PFSK-1 (cell line): Measurements from ENCODE around the gene TFDP2.

Experiments used
- FOXP2 ChIP-seq: optimal IDR thresholded peaks from 2 replicates; pipeline ENCODE3; 2011; ENCODE audit warnings: borderline replicate concordance, control low read depth, inconsistent platforms; ENCODE audit not compliant: insufficient read depth; ENCODE audit errors: extremely low read length, extremely low read depth
- POLR2AphosphoS5 ChIP-seq: IDR thresholded peaks from 2 replicates; pipeline ENCODE4 v1.6.1; 2012; ENCODE audit warnings: low read depth, mild to moderate bottlenecking, control low read depth, low read length, moderate library complexity
- REST ChIP-seq, 2 experiments: IDR thresholded peaks; 2 replicates each; pipeline versions ENCODE4 v1.6.1 to v1.8.0; 2011 to 2012; ENCODE audit warnings: low read depth in 2 of 2, low read length in 2 of 2, control low read depth in 1 of 2, inconsistent platforms in 1 of 2, mild to moderate bottlenecking in 1 of 2, moderate library complexity in 1 of 2; ENCODE audit not compliant: insufficient read depth in 1 of 2
- SIN3A ChIP-seq: IDR thresholded peaks from 2 replicates; pipeline ENCODE4 v1.6.1; 2012; ENCODE audit warnings: mild to moderate bottlenecking, low read length, moderate library complexity, borderline replicate concordance; ENCODE audit not compliant: insufficient read depth
- TAF1 ChIP-seq: IDR thresholded peaks from 2 replicates; pipeline ENCODE4 v1.6.1; 2012; ENCODE audit warnings: low read length, control low read depth, borderline replicate concordance; ENCODE audit not compliant: insufficient read depth

TFDP2 gene

GRCh38 chr3:141941093-141941492 lies 208.3 kb downstream of the TFDP2 start:
- TF ChIP-seq TAF1: no peak
- TF ChIP-seq REST (IDR thresholded peaks at IDR 0.05; ENCODE audit: insufficient read depth in 1 of 2, low read depth in 2 of 2, low read length in 2 of 2): no peak
- no peak for TF ChIP-seq FOXP2
- no peak for TF ChIP-seq SIN3A
- TF ChIP-seq POLR2AphosphoS5: no peak

GRCh38 chr3:141940194-141940776 lies 209.1 kb downstream of the TFDP2 start:
- TF ChIP-seq SIN3A (no peak), TAF1 (no peak), POLR2AphosphoS5 (no peak)

GRCh38 chr3:141939759-141940158 lies 209.6 kb downstream of the TFDP2 start:
- TF ChIP-seq SIN3A: no peak
- no peak for TF ChIP-seq REST (IDR thresholded peaks at IDR 0.05; ENCODE audit: insufficient read depth in 1 of 2, low read depth in 2 of 2, low read length in 2 of 2)
- no peak for TF ChIP-seq POLR2AphosphoS5
- TF ChIP-seq FOXP2: no peak
- no peak for TF ChIP-seq TAF1

GRCh38 chr3:141938011-141938500 lies 211.3 kb downstream of the TFDP2 start:
- no peak for TF ChIP-seq FOXP2
- no peak for TF ChIP-seq REST (IDR thresholded peaks at IDR 0.05; ENCODE audit: insufficient read depth in 1 of 2, low read depth in 2 of 2, low read length in 2 of 2)
- TF ChIP-seq TAF1: no peak
- TF ChIP-seq POLR2AphosphoS5: no peak
- no peak for TF ChIP-seq SIN3A

- no peak for TF ChIP-seq SIN3A
- no peak for TF ChIP-seq REST (IDR thresholded peaks at IDR 0.05; ENCODE audit: insufficient read depth in 1 of 2, low read depth in 2 of 2, low read length in 2 of 2)
- TF ChIP-seq TAF1: no peak
Measured at GRCh38 chr3:141934354-141934753, 215.0 kb downstream of the TFDP2 start.
